ENCODE results near the gene ORC5. TPM values are rescaled to one million over a fixed set of nuclear protein-coding genes. Genes with fewer than 3 reads are reported as not detected.

ORC5 gene
- total RNA-seq, 1 experiment from 2014 or later = 25.4 TPM

- intact Hi-C loops (cut with micrococcal nuclease) = no loop called here
- H3K4me1 Mint-ChIP-seq (ENCODE audit: insufficient read depth, unreplicated experiment) = no peaks in the 10 kb centered on the region
- no peak overlapping the region for H3K27ac Mint-ChIP-seq (ENCODE audit: low read depth, unreplicated experiment)
- ChIA-PET CTCF (interaction anchor here (0.9 to 1.4 kb wide), 3 partner anchors 600 to 709 kb away, joined by 3 to 5 read pairs (median 3); no protein-coding TSS in a partner anchor), POLR2A (interaction anchor here (0.7 kb wide), 1 partner anchor 33 kb away, joined by 3 read pairs; no protein-coding TSS in a partner anchor)
- no peaks in the 10 kb centered on the region for H3K9me3 Mint-ChIP-seq (ENCODE audit: unreplicated experiment)
- H3K27me3 Mint-ChIP-seq (ENCODE audit: insufficient read depth, unreplicated experiment) = no peaks in the 10 kb centered on the region
- no TSS peak for BruUV-seq (replicated peaks)
- peaks cover 31% of the 10 kb centered on the region for H3K36me3 Mint-ChIP-seq (ENCODE audit: insufficient read depth, unreplicated experiment)
- DNase-seq (ENCODE audit: unreplicated experiment) = no peak
- TF ChIP-seq, protein P1, sequence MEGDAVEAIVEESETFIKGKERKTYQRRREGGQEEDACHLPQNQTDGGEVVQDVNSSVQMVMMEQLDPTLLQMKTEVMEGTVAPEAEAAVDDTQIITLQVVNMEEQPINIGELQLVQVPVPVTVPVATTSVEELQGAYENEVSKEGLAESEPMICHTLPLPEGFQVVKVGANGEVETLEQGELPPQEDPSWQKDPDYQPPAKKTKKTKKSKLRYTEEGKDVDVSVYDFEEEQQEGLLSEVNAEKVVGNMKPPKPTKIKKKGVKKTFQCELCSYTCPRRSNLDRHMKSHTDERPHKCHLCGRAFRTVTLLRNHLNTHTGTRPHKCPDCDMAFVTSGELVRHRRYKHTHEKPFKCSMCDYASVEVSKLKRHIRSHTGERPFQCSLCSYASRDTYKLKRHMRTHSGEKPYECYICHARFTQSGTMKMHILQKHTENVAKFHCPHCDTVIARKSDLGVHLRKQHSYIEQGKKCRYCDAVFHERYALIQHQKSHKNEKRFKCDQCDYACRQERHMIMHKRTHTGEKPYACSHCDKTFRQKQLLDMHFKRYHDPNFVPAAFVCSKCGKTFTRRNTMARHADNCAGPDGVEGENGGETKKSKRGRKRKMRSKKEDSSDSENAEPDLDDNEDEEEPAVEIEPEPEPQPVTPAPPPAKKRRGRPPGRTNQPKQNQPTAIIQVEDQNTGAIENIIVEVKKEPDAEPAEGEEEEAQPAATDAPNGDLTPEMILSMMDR (IDR thresholded peaks at IDR 0.05; ENCODE audit: unreplicated experiment) = no peak
- no peak overlapping the region for H3K4me3 Mint-ChIP-seq (ENCODE audit: unreplicated experiment)
Observed at GRCh38 chr7:104174798-104175197, 33.0 kb downstream of the ORC5 start.

GRCh38 chr7:104162081-104162480 is 45.7 kb downstream of the ORC5 start:
- BruUV-seq (replicated peaks) = no TSS peak
- no peak for DNase-seq (ENCODE audit: unreplicated experiment)
- H3K4me3 Mint-ChIP-seq (ENCODE audit: unreplicated experiment) = no peak overlapping the region
- peaks cover 37% of the 10 kb centered on the region for H3K36me3 Mint-ChIP-seq (ENCODE audit: insufficient read depth, unreplicated experiment)
- TF ChIP-seq, protein P1 (IDR thresholded peaks at IDR 0.05; ENCODE audit: unreplicated experiment) = no peak
- no peak overlapping the region for H3K27ac Mint-ChIP-seq (ENCODE audit: low read depth, unreplicated experiment)
- ChIA-PET CTCF (interaction anchor here (0.5 to 4.1 kb wide), 10 partner anchors 9 to 961 kb away, joined by 3 to 33 read pairs (median 4); no protein-coding TSS in a partner anchor), POLR2A (interaction anchor here (1.0 kb wide), 1 partner anchor 15 kb away, joined by 6 read pairs; no protein-coding TSS in a partner anchor)
- no peaks in the 10 kb centered on the region for H3K27me3 Mint-ChIP-seq (ENCODE audit: insufficient read depth, unreplicated experiment)
- intact Hi-C loops (cut with micrococcal nuclease) = no loop called here
- H3K4me1 Mint-ChIP-seq (ENCODE audit: insufficient read depth, unreplicated experiment) = no peaks in the 10 kb centered on the region
- no peaks in the 10 kb centered on the region for H3K9me3 Mint-ChIP-seq (ENCODE audit: unreplicated experiment)

DNA sequence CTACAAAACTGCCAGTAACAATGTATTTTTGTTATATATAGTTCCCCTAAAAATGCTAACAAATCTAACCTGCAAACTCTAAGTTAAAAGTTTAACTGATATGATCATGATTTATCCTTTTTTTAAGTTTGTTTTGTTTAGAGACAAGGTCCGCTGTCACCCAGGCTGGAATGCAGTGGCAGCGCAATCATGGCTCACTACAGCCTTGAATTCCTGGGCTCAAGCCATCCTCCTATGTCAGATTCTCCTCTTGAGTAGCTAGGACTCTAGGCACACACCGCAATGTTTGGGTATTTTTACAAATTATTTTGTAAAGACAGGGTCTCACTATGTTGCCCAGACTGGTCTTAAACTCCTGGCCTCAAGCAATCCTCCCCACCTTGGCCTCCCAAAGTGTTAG is 46.6 kb downstream of the ORC5 start:
- peak overlapping the region; percentile 39 for H3K27ac Mint-ChIP-seq (ENCODE audit: low read depth, unreplicated experiment)
- BruUV-seq (replicated peaks) = no TSS peak
- no peaks in the 10 kb centered on the region for H3K27me3 Mint-ChIP-seq (ENCODE audit: insufficient read depth, unreplicated experiment)
- POLR2A ChIA-PET = interaction anchor here (1.0 kb wide), 1 partner anchor 15 kb away, joined by 6 read pairs; no protein-coding TSS in a partner anchor
- no peak for DNase-seq (ENCODE audit: unreplicated experiment)
- H3K36me3 Mint-ChIP-seq (ENCODE audit: insufficient read depth, unreplicated experiment) = peaks cover 37% of the 10 kb centered on the region
- TF ChIP-seq, protein P1 (IDR thresholded peaks at IDR 0.05; ENCODE audit: unreplicated experiment) = no peak
- H3K4me1 Mint-ChIP-seq (ENCODE audit: insufficient read depth, unreplicated experiment) = no peaks in the 10 kb centered on the region
- intact Hi-C loops (cut with micrococcal nuclease) = no loop called here
- CTCF ChIA-PET = interaction anchor here (0.6 to 4.1 kb wide), 8 partner anchors 10 to 962 kb away, joined by 3 to 33 read pairs (median 3); no protein-coding TSS in a partner anchor
- no peaks in the 10 kb centered on the region for H3K9me3 Mint-ChIP-seq (ENCODE audit: unreplicated experiment)
- H3K4me3 Mint-ChIP-seq (ENCODE audit: unreplicated experiment) = no peak overlapping the region

GRCh38 chr7:104160375-104160774 is 47.4 kb downstream of the ORC5 start:
- no peak overlapping the region for H3K4me3 Mint-ChIP-seq (ENCODE audit: unreplicated experiment)
- BruUV-seq (replicated peaks) = no TSS peak
- H3K27me3 Mint-ChIP-seq (ENCODE audit: insufficient read depth, unreplicated experiment) = no peaks in the 10 kb centered on the region
- intact Hi-C loops (cut with micrococcal nuclease) = loop anchor here (1.0 kb wide), 1 partner anchor 54 kb away; no protein-coding TSS in a partner anchor
- no peaks in the 10 kb centered on the region for H3K9me3 Mint-ChIP-seq (ENCODE audit: unreplicated experiment)
- H3K4me1 Mint-ChIP-seq (ENCODE audit: insufficient read depth, unreplicated experiment) = no peaks in the 10 kb centered on the region
- ChIA-PET POLR2A (no interaction called here), CTCF (interaction anchor here (0.6 to 4.1 kb wide), 7 partner anchors 10 to 637 kb away, joined by 3 to 33 read pairs (median 4); no protein-coding TSS in a partner anchor)
- H3K27ac Mint-ChIP-seq (ENCODE audit: low read depth, unreplicated experiment) = no peak overlapping the region
- peaks cover 31% of the 10 kb centered on the region for H3K36me3 Mint-ChIP-seq (ENCODE audit: insufficient read depth, unreplicated experiment)
- peak; percentile 7 for DNase-seq (ENCODE audit: unreplicated experiment)
- TF ChIP-seq, protein P1 (IDR thresholded peaks at IDR 0.05; ENCODE audit: unreplicated experiment) = peak; percentile 48
